K562 (cell line): ENCODE data around the gene RANGAP1. TPM values are rescaled to one million over a fixed set of nuclear protein-coding genes. Genes with fewer than 3 reads are reported as not detected.
A peak's percentile ranks its signal among the peaks of the same experiment; 100 is the strongest.

Experiments used
- ATAC-seq: fragments of 200-7000 bp; cut with Tn5 transposase; 3 replicates; pipeline ENCODE4 v1.9.1; 2020; ENCODE audit warnings: moderate library complexity
- BruUV-seq: library from RNA; stranded (reverse); fragments of 400-500 nt; replicated peaks from 2 replicates; lab custom pipeline; 2021; lab: Mats Ljungman, UMichigan
- CTCF ChIA-PET: fragments of 300-600 bp; formaldehyde crosslinking; extraction: SDS; loops from one replicate; lab custom pipeline; 2021; ENCODE audit warnings: low intra/inter-chr PET ratio; lab: Yijun Ruan, JAX
- POLR2A ChIA-PET: fragments of 300-600, 350-650 bp; sonication (Branson Sonifier 250); formaldehyde crosslinking; extraction: SDS; loops from one replicate; lab custom pipeline; 2021; ENCODE audit warnings: antibody characterized with exemption, inconsistent platforms; lab: Yijun Ruan, JAX
- DNase-seq, 4 experiments: peaks; one replicate each; pipeline versions ENCODE4 v3.0.0 to v3.0.0-alpha.2; 2011 to 2018; ENCODE audit warnings: low spot score in 3 of 4, mixed read lengths in 3 of 4; ENCODE audit errors: extremely low read depth in 1 of 4
- FAIRE-seq: peaks from 2 replicates; lab custom pipeline; 2011; peaks lifted over from hg19 to GRCh38; lab: Jason Lieb, UNC
- H2AFZ ChIP-seq: 2 replicates; pipeline ENCODE4 v1.6.0; 2011; ENCODE audit warnings: low read depth, low read length, control low read depth, inconsistent platforms
- H3K27ac ChIP-seq: fragments of 200-600 bp; 3 replicates; pipeline ENCODE4 v1.8.0; 2011; ENCODE audit warnings: low read depth, mild to moderate bottlenecking, control low read depth, inconsistent platforms, low read length, moderate library complexity, mixed read lengths; ENCODE audit errors: extremely low read depth
- H3K27me3 ChIP-seq, 2 experiments: fragments of 300-600 bp in 1 of 2; 2 replicates in 1 of 2; 3 replicates in 1 of 2; pipeline versions ENCODE4 v1.6.0 to v1.8.0; 2011; ENCODE audit warnings: inconsistent platforms in 2 of 2, low read length in 2 of 2, mild to moderate bottlenecking in 1 of 2, mixed read lengths in 1 of 2, moderate library complexity in 1 of 2; ENCODE audit not compliant: control insufficient read depth in 2 of 2, insufficient read depth in 2 of 2
- H3K36me3 ChIP-seq: fragments of 300-600 bp; 3 replicates; pipeline ENCODE4 v1.8.0; 2011; ENCODE audit warnings: mild to moderate bottlenecking, low read length, inconsistent platforms; ENCODE audit not compliant: control insufficient read depth, insufficient read depth
- H3K4me1 ChIP-seq, 2 experiments: fragments of 200-600 bp in 1 of 2; replicated peaks in 1 of 2; 2 replicates in 1 of 2; 3 replicates in 1 of 2; pipeline versions ENCODE4 v1.5.1 to v1.8.0; 2011; ENCODE audit warnings: inconsistent platforms in 2 of 2, low read length in 2 of 2, mild to moderate bottlenecking in 1 of 2, mixed read lengths in 1 of 2, moderate library complexity in 1 of 2; ENCODE audit not compliant: control insufficient read depth in 2 of 2, insufficient read depth in 2 of 2
- H3K4me2 ChIP-seq: 2 replicates; pipeline ENCODE4 v1.6.1; 2011; ENCODE audit warnings: low read length, control low read depth, inconsistent platforms, mixed read lengths; ENCODE audit not compliant: insufficient read depth
- H3K4me3 ChIP-seq: fragments of 200-600 bp; sonication (generic), shearing (Covaris generic); 2 replicates; pipeline ENCODE4 v1.5.1; 2016; ENCODE audit warnings: control low read depth, inconsistent platforms
- H3K79me2 ChIP-seq: fragments of 200-600 bp; 3 replicates; pipeline ENCODE4 v1.8.0; 2011; ENCODE audit warnings: low read length, inconsistent platforms; ENCODE audit not compliant: control insufficient read depth, insufficient read depth
- H3K9ac ChIP-seq, 2 experiments: 2 replicates each; pipeline versions ENCODE4 v1.6.0 to v1.6.1; 2011; ENCODE audit warnings: low read depth in 2 of 2, low read length in 2 of 2, control low read depth in 1 of 2, inconsistent platforms in 1 of 2, mild to moderate bottlenecking in 1 of 2, mixed read lengths in 1 of 2; ENCODE audit not compliant: insufficient read depth in 1 of 2
- H3K9me1 ChIP-seq: one replicate; pipeline ENCODE4 v1.6.0; 2011; ENCODE audit warnings: inconsistent platforms, mild to moderate bottlenecking, low read length, moderate library complexity; ENCODE audit not compliant: control insufficient read depth, insufficient read depth
- H3K9me3 ChIP-seq: replicated peaks from 2 replicates; pipeline ENCODE4 v1.5.1; 2011; ENCODE audit warnings: low read depth, low read length, inconsistent platforms; ENCODE audit not compliant: control insufficient read depth, insufficient read depth
- H4K20me1 ChIP-seq: replicated peaks from 2 replicates; pipeline ENCODE4 v1.6.1; 2011; ENCODE audit warnings: low read length, inconsistent platforms, mixed read lengths; ENCODE audit not compliant: control insufficient read depth, insufficient read depth
- CBFA2T3 ChIP-seq: fragments of 450-650 bp; IDR thresholded peaks from 2 replicates; pipeline ENCODE4 v1.6.1; 2017
- CUX1 ChIP-seq: fragments of 200-800 bp; sonication (Bioruptor generic); IDR thresholded peaks from 2 replicates; pipeline ENCODE4 v1.6.1; 2016; ENCODE audit warnings: missing genetic modification characterization, missing compliant biosample characterization
- EWSR1 ChIP-seq: fragments of 450-650 bp; IDR thresholded peaks from 2 replicates; pipeline ENCODE4 v1.6.1; 2018; ENCODE audit warnings: borderline replicate concordance, mild to moderate bottlenecking, low read depth, moderate library complexity; ENCODE audit not compliant: partially characterized antibody
- FOSL1 ChIP-seq: fragments of 200-800 bp; sonication (Bioruptor generic); conservative IDR thresholded peaks from 2 replicates; pipeline ENCODE4 v1.6.1; 2016; ENCODE audit warnings: missing genetic modification characterization, missing compliant biosample characterization
- HNRNPH1 ChIP-seq: fragments of 200-400 bp; formaldehyde crosslinking; optimal IDR thresholded peaks from 2 replicates; pipeline ENCODE3; 2017; ENCODE audit warnings: low read depth, mild to moderate bottlenecking, low read length, moderate library complexity
- PHF8 ChIP-seq: fragments of 200-600 bp; sonication (generic); IDR thresholded peaks from 2 replicates; pipeline ENCODE4 v1.6.1; 2012; ENCODE audit warnings: mixed run types, mild to moderate bottlenecking, inconsistent platforms, low read length, moderate library complexity, borderline replicate concordance
- POLR2AphosphoS5 ChIP-seq: IDR thresholded peaks from 2 replicates; pipeline ENCODE4 v1.6.1; 2011; ENCODE audit warnings: mild to moderate bottlenecking, low read depth, low read length, moderate library complexity; ENCODE audit not compliant: control insufficient read depth, insufficient read depth
- SAP30 ChIP-seq: fragments of 200-600 bp; sonication (generic); IDR thresholded peaks from 2 replicates; pipeline ENCODE4 v1.6.1; 2012; ENCODE audit warnings: borderline replicate concordance, low read depth, mild to moderate bottlenecking, moderate library complexity, low read length, control low read depth, inconsistent platforms; ENCODE audit not compliant: insufficient read depth, poor library complexity, severe bottlenecking
- SMAD2 ChIP-seq: fragments of 150-350 bp; IDR thresholded peaks from 2 replicates; pipeline ENCODE4 v1.6.1; 2014; ENCODE audit warnings: low read depth, mild to moderate bottlenecking, low read length
- SMARCC2 ChIP-seq: fragments of 450-650 bp; IDR thresholded peaks from 2 replicates; pipeline ENCODE4 v1.6.1; 2017; ENCODE audit warnings: antibody characterized with exemption, moderate library complexity, mild to moderate bottlenecking, low read depth
- SMARCE1 ChIP-seq: fragments of 450-650 bp; IDR thresholded peaks from 2 replicates; pipeline ENCODE4 v1.7.1; 2016; ENCODE audit warnings: mild to moderate bottlenecking
- TAL1 ChIP-seq: fragments of 450-650 bp; IDR thresholded peaks from 2 replicates; pipeline ENCODE4 v1.6.1; 2016; ENCODE audit warnings: mild to moderate bottlenecking
- TEAD2 ChIP-seq: fragments of 450-650 bp; IDR thresholded peaks from 2 replicates; pipeline ENCODE4 v1.6.1; 2016; ENCODE audit warnings: missing genetic modification characterization, control low read depth, missing compliant biosample characterization
- TGIF2 ChIP-seq: sonication (generic); formaldehyde crosslinking; IDR thresholded peaks from 2 replicates; pipeline ENCODE4 v1.8.1; 2022; ENCODE audit warnings: mild to moderate bottlenecking, missing genetic modification reagents, moderate library complexity
- ZNF354B ChIP-seq: fragments of 250-450 bp; sonication (Bioruptor Pico); IDR thresholded peaks from 2 replicates; pipeline ENCODE4 v1.4.0; 2020
- ZNF384 ChIP-seq: IDR thresholded peaks from 2 replicates; pipeline ENCODE4 v1.6.1; 2012; ENCODE audit warnings: low read depth, low read length, improper control_type of control experiment
- ZNF445 ChIP-seq: fragments of 250-450 bp; sonication (Bioruptor Pico); IDR thresholded peaks from 2 replicates; pipeline ENCODE4 v1.4.0; 2020; ENCODE audit warnings: low read depth, mild to moderate bottlenecking, moderate library complexity
- ZNF76 ChIP-seq: fragments of 250-450 bp; sonication (Bioruptor Pico); IDR thresholded peaks from 2 replicates; pipeline ENCODE4 v1.4.0; 2020; ENCODE audit warnings: mild to moderate bottlenecking, moderate library complexity, borderline replicate concordance
- ZZZ3 ChIP-seq: fragments of 450-650 bp; IDR thresholded peaks from 2 replicates; pipeline ENCODE4 v1.6.1; 2016; ENCODE audit warnings: antibody characterized with exemption, mild to moderate bottlenecking, moderate library complexity
- WGBS: fragments of 100-300 bp; shearing (Covaris generic); methylation state at CpG from one replicate; pipeline ENCODE4 v1.1.6; 2016; ENCODE audit warnings: low coverage, mixed read lengths; ENCODE audit not compliant: insufficient coverage; ENCODE audit errors: missing lambda C conversion rate; 5-methylcytosine and 5-hydroxymethylcytosine counted together
- in situ Hi-C: fragments of 300-500 bp; cut with MboI; formaldehyde crosslinking; loops from 4 replicates; pipeline ENCODE4 v1.15.0; 2018; ENCODE audit warnings: inconsistent platforms, mixed read lengths
- intact Hi-C: fragments of 100-400 bp; cut with micrococcal nuclease; formaldehyde crosslinking; loops from 2 replicates; pipeline ENCODE4 v1.14.2; 2022
- polyA plus RNA-seq, 8 experiments: library from polyadenylated mRNA; depleted of rRNA in 4 of 8; stranded (reverse) in 5 of 8; unstranded in 3 of 8; fragments of >200 nt; fragmentation: Nextera tagmentation in 2 of 8; fragmentation: Illumina TruSeq in 1 of 8; extraction: Ambion mirVana in 2 of 8; extraction: Trizol in 1 of 8; gene quantifications; 2 replicates each; pipeline versions ENCODE4 v1.2.1 to v1.2.3, GENCODE V29; 2011 to 2014; ENCODE audit warnings: inconsistent platforms in 1 of 8, missing spikeins in 1 of 8
- total RNA-seq, 7 experiments: library from RNA; depleted of rRNA in 6 of 7; stranded (reverse); fragments of >200 nt in 6 of 7; fragmentation: Illumina TruSeq in 2 of 7; extraction: Trizol in 2 of 7; gene quantifications; 2 replicates each; pipeline versions ENCODE4 v1.2.1 to v1.2.3, GENCODE V29; 2011 to 2021; ENCODE audit warnings: low replicate concordance in 1 of 7

RANGAP1 gene
- total and polyA plus RNA-seq, 9 of the 15 experiments (the other 6 are each of a cell fraction or from before 2014, with no cell fraction given), result 2.1 to 104 (median 50.6) TPM

GRCh38 chr22:41311487-41311886 is 25.5 kb upstream of the RANGAP1 start:
- Histone ChIP-seq H3K27me3 (no peaks in the 10 kb centered on the region), H3K9ac (no peak overlapping the region), H3K9me3 (no peaks in the 10 kb centered on the region), H3K79me2 (peaks cover 78% of the 10 kb centered on the region), H3K4me1 (peaks cover 24 to 35% of the 10 kb centered on the region in 2 experiments; a peak in 4 of 5 replicates), H3K4me2 (peak overlapping the region; percentile 63), H3K9me1 (no peaks in the 10 kb centered on the region), H3K4me3 (no peak overlapping the region), H4K20me1 (no peaks in the 10 kb centered on the region), H3K27ac (peak overlapping the region; percentile 54; the same call in 2 of the 3 replicates), H3K36me3 (peaks cover 33% of the 10 kb centered on the region), H2AFZ (no peak overlapping the region)
- no TSS peak for BruUV-seq
- peak; percentile 66 to 72 (median 70) for DNase-seq
- POLR2A ChIA-PET, result interaction anchor here (0.5 to 1.2 kb wide), 5 partner anchors 8 to 377 kb away, joined by 3 to 6 read pairs (median 4); partner anchors contain the start of genes SNU13 and ZC3H7B
- 6% methylated on average over 3 of the region's 5 CpGs for WGBS
- peak; percentile 79 for FAIRE-seq
- ATAC-seq, result peak; percentile 75
- intact Hi-C loops, result no loop called here
- CTCF ChIA-PET, result no interaction called here
- in situ Hi-C loops, result no loop called here
- TF ChIP-seq SMAD2 (no peak), CUX1 (CRISPR knock-in tag) (no peak), PHF8 (no peak), POLR2AphosphoS5 (peak; percentile 40; the same call in 1 of the 2 replicates), FOSL1 (tag) (peak; percentile 72), HNRNPH1 (no peak), CBFA2T3 (peak; percentile 85), SAP30 (no peak), ZZZ3 (no peak), EWSR1 (no peak), ZNF76 (CRISPR knock-in tag) (no peak), TGIF2 (CRISPR knock-in tag) (no peak), TEAD2 (no peak), SMARCE1 (peak; percentile 79; the same call in 1 of the 2 replicates), ZNF354B (no peak), TAL1 (peak; percentile 43; the same call in 1 of the 2 replicates), ZNF384 (no peak), SMARCC2 (0 out of 2 replicates have a peak, but pooled peaks have one; percentile 52), ZNF445 (no peak)
